SK-N-SH treated with all-trans-retinoic acid at 6 μM for 48 hours (cell line): ENCODE measurements around the gene FSCB.

Experiments used
- ATAC-seq: fragments of 200-7000 bp; cut with Tn5 transposase; 3 replicates; pipeline ENCODE4 v1.9.1; 2020; ENCODE audit warnings: mild to moderate bottlenecking, moderate library complexity
- ARNTL ChIP-seq: fragments of 450-650 bp; formaldehyde crosslinking; IDR thresholded peaks from 2 replicates; pipeline ENCODE4 v1.5.0; 2020; ENCODE audit warnings: low read depth, mild to moderate bottlenecking, moderate library complexity, borderline replicate concordance
- BACH2 ChIP-seq: fragments of 250-450 bp; sonication (Bioruptor Pico); IDR thresholded peaks from 2 replicates; pipeline ENCODE4 v1.9.0; 2021; ENCODE audit warnings: mild to moderate bottlenecking, borderline replicate concordance
- CSDC2 ChIP-seq: fragments of 250-450 bp; sonication (Bioruptor Pico); IDR thresholded peaks from 2 replicates; pipeline ENCODE4 v1.5.0; 2020; ENCODE audit warnings: mild to moderate bottlenecking, moderate library complexity
- ESRRG ChIP-seq: fragments of 250-450 bp; sonication (Bioruptor Pico); IDR thresholded peaks from 2 replicates; pipeline ENCODE4 v1.6.1; 2021; ENCODE audit warnings: mild to moderate bottlenecking
- GLIS3 ChIP-seq: fragments of 250-450 bp; sonication (Bioruptor Pico); IDR thresholded peaks from 2 replicates; pipeline ENCODE4 v1.5.0; 2020; ENCODE audit warnings: mild to moderate bottlenecking, moderate library complexity
- ISL1 ChIP-seq: fragments of 250-450 bp; sonication (Bioruptor Pico); IDR thresholded peaks from 2 replicates; pipeline ENCODE4 v2.1.2; 2022; ENCODE audit warnings: mild to moderate bottlenecking, moderate library complexity
- OSR1 ChIP-seq: fragments of 250-450 bp; sonication (Bioruptor Pico); IDR thresholded peaks from 2 replicates; pipeline ENCODE4 v1.8.0; 2022; ENCODE audit warnings: moderate library complexity, mild to moderate bottlenecking, inconsistent platforms
- PPARA ChIP-seq: fragments of 250-450 bp; sonication (Bioruptor Pico); IDR thresholded peaks from 2 replicates; pipeline ENCODE4 v1.5.0; 2020; ENCODE audit warnings: mild to moderate bottlenecking, borderline replicate concordance
- RARB ChIP-seq: fragments of 250-450 bp; sonication (Bioruptor Pico); IDR thresholded peaks from 2 replicates; pipeline ENCODE4 v1.8.0; 2021; ENCODE audit warnings: mild to moderate bottlenecking, moderate library complexity
- SNAI2 ChIP-seq: fragments of 250-450 bp; sonication (Bioruptor Pico); IDR thresholded peaks from 2 replicates; pipeline ENCODE4 v1.5.0; 2020; ENCODE audit warnings: mild to moderate bottlenecking, moderate library complexity
- TCF4 ChIP-seq: fragments of 250-450 bp; sonication (Bioruptor Pico); IDR thresholded peaks from 2 replicates; pipeline ENCODE4 v1.8.0; 2021; ENCODE audit warnings: mild to moderate bottlenecking, moderate library complexity, borderline replicate concordance
- TOX ChIP-seq: fragments of 250-450 bp; sonication (Bioruptor Pico); IDR thresholded peaks from 2 replicates; pipeline ENCODE4 v1.8.0; 2021; ENCODE audit warnings: mild to moderate bottlenecking, moderate library complexity, borderline replicate concordance
- ZC3H10 ChIP-seq: fragments of 250-450 bp; sonication (Bioruptor Pico); IDR thresholded peaks from 2 replicates; pipeline ENCODE4 v1.5.1; 2021; ENCODE audit warnings: mild to moderate bottlenecking, moderate library complexity
- ZFP30 ChIP-seq: fragments of 450-650 bp; formaldehyde crosslinking; IDR thresholded peaks from 2 replicates; pipeline ENCODE4 v1.5.0; 2022; ENCODE audit warnings: mild to moderate bottlenecking, moderate library complexity
- ZNF565 ChIP-seq: fragments of 450-650 bp; formaldehyde crosslinking; conservative IDR thresholded peaks from 2 replicates; pipeline ENCODE4 v1.5.0; 2020; ENCODE audit warnings: low read depth, mild to moderate bottlenecking, moderate library complexity
- ZNF70 ChIP-seq: fragments of 450-650 bp; formaldehyde crosslinking; IDR thresholded peaks from 2 replicates; pipeline ENCODE4 v1.5.0; 2020; ENCODE audit warnings: mild to moderate bottlenecking, moderate library complexity
- ZNF8 ChIP-seq: fragments of 450-650 bp; formaldehyde crosslinking; IDR thresholded peaks from 2 replicates; pipeline ENCODE4 v1.5.0; 2020; ENCODE audit warnings: mild to moderate bottlenecking, moderate library complexity
- TF ChIP-seq, protein P1 (sequence below): fragments of 250-450 bp; sonication (Bioruptor Pico); IDR thresholded peaks from 2 replicates; pipeline ENCODE4 v1.8.0; 2020; ENCODE audit warnings: mild to moderate bottlenecking, moderate library complexity, borderline replicate concordance
- TF ChIP-seq, protein P2 (sequence below): fragments of 250-450 bp; sonication (Bioruptor Pico); IDR thresholded peaks from 2 replicates; pipeline ENCODE4 v1.5.1; 2021; ENCODE audit warnings: mild to moderate bottlenecking, moderate library complexity
- TF ChIP-seq, protein P3 (sequence below): fragments of 250-450 bp; sonication (Bioruptor Pico); IDR thresholded peaks from 2 replicates; pipeline ENCODE4 v1.5.0; 2020; ENCODE audit warnings: mild to moderate bottlenecking, moderate library complexity
- TF ChIP-seq, protein P4 (sequence below): fragments of 250-450 bp; sonication (Bioruptor Pico); IDR thresholded peaks from 2 replicates; pipeline ENCODE4 v1.5.1; 2020; ENCODE audit warnings: low read depth, mild to moderate bottlenecking, moderate library complexity
- TF ChIP-seq, protein P5 (sequence below): fragments of 250-450 bp; sonication (Bioruptor Pico); IDR thresholded peaks from 2 replicates; pipeline ENCODE4 v1.8.0; 2021; ENCODE audit warnings: low read depth, mild to moderate bottlenecking, moderate library complexity, borderline replicate concordance

Gene FSCB

DNA sequence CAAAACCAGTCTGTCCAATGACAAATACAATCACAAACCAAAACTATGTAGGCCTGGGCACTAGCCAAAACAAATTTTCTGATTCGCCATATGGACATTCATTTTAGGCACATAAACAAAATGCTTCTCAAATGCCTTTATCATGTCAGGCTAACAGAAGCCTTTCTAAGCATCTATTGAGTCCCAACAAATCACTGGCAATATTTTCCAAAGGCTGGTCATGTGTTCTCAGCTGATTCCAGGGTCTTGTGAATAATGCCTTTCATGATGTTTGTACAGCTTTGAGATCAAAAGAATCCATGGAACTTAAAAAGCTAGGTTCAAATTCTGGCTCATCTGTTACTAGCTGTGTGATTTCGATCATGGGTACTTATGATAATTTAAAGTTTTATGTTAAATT, 16.1 kb downstream of the FSCB start:
- no peak for ATAC-seq
- TF ChIP-seq, protein P1, sequence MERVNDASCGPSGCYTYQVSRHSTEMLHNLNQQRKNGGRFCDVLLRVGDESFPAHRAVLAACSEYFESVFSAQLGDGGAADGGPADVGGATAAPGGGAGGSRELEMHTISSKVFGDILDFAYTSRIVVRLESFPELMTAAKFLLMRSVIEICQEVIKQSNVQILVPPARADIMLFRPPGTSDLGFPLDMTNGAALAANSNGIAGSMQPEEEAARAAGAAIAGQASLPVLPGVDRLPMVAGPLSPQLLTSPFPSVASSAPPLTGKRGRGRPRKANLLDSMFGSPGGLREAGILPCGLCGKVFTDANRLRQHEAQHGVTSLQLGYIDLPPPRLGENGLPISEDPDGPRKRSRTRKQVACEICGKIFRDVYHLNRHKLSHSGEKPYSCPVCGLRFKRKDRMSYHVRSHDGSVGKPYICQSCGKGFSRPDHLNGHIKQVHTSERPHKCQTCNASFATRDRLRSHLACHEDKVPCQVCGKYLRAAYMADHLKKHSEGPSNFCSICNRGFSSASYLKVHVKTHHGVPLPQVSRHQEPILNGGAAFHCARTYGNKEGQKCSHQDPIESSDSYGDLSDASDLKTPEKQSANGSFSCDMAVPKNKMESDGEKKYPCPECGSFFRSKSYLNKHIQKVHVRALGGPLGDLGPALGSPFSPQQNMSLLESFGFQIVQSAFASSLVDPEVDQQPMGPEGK (CRISPR knock-in tag): no peak
- TF ChIP-seq SNAI2 (CRISPR knock-in tag) (no peak), CSDC2 (CRISPR knock-in tag) (no peak), ZNF70 (no peak), RARB (CRISPR knock-in tag) (no peak), PPARA (CRISPR knock-in tag) (no peak), TCF4 (CRISPR knock-in tag) (no peak), ARNTL (CRISPR knock-in tag) (no peak), ZFP30 (CRISPR knock-in tag) (no peak), OSR1 (CRISPR knock-in tag) (no peak), ISL1 (CRISPR knock-in tag) (no peak), ZNF565 (CRISPR knock-in tag) (no peak), GLIS3 (CRISPR knock-in tag) (no peak), BACH2 (CRISPR knock-in tag) (no peak), TOX (CRISPR knock-in tag) (no peak)
- TF ChIP-seq, protein P2, sequence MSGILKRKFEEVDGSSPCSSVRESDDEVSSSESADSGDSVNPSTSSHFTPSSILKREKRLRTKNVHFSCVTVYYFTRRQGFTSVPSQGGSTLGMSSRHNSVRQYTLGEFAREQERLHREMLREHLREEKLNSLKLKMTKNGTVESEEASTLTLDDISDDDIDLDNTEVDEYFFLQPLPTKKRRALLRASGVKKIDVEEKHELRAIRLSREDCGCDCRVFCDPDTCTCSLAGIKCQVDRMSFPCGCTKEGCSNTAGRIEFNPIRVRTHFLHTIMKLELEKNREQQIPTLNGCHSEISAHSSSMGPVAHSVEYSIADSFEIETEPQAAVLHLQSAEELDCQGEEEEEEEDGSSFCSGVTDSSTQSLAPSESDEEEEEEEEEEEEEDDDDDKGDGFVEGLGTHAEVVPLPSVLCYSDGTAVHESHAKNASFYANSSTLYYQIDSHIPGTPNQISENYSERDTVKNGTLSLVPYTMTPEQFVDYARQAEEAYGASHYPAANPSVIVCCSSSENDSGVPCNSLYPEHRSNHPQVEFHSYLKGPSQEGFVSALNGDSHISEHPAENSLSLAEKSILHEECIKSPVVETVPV (CRISPR knock-in tag): no peak
- TF ChIP-seq, protein P3, sequence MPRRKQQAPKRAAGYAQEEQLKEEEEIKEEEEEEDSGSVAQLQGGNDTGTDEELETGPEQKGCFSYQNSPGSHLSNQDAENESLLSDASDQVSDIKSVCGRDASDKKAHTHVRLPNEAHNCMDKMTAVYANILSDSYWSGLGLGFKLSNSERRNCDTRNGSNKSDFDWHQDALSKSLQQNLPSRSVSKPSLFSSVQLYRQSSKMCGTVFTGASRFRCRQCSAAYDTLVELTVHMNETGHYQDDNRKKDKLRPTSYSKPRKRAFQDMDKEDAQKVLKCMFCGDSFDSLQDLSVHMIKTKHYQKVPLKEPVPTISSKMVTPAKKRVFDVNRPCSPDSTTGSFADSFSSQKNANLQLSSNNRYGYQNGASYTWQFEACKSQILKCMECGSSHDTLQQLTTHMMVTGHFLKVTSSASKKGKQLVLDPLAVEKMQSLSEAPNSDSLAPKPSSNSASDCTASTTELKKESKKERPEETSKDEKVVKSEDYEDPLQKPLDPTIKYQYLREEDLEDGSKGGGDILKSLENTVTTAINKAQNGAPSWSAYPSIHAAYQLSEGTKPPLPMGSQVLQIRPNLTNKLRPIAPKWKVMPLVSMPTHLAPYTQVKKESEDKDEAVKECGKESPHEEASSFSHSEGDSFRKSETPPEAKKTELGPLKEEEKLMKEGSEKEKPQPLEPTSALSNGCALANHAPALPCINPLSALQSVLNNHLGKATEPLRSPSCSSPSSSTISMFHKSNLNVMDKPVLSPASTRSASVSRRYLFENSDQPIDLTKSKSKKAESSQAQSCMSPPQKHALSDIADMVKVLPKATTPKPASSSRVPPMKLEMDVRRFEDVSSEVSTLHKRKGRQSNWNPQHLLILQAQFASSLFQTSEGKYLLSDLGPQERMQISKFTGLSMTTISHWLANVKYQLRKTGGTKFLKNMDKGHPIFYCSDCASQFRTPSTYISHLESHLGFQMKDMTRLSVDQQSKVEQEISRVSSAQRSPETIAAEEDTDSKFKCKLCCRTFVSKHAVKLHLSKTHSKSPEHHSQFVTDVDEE (CRISPR knock-in tag): no peak
- TF ChIP-seq, protein P4, sequence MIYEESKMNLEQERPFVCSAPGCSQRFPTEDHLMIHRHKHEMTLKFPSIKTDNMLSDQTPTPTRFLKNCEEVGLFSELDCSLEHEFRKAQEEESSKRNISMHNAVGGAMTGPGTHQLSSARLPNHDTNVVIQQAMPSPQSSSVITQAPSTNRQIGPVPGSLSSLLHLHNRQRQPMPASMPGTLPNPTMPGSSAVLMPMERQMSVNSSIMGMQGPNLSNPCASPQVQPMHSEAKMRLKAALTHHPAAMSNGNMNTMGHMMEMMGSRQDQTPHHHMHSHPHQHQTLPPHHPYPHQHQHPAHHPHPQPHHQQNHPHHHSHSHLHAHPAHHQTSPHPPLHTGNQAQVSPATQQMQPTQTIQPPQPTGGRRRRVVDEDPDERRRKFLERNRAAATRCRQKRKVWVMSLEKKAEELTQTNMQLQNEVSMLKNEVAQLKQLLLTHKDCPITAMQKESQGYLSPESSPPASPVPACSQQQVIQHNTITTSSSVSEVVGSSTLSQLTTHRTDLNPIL (CRISPR knock-in tag): no peak
- TF ChIP-seq, all 23 proteins: peak for 0

DNA sequence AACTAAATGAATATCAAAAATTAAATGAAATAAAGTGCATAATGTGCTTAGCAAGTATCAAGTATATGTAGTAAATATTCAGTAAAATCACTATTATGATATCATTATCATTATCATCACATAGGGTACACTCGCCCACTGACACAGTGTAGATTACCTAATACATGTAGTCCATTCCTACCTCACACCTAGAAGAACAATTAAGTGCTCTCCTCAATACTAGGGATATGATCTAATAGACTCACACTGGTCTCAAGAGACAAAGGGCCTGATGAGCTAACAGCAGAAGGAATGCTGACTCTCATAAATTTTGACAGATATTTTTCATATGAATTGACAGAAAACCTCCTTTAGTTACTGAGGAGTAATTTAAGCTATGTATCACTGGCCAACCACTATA, 29.1 kb downstream of the FSCB start:
- no peak for TF ChIP-seq ZFP30 (CRISPR knock-in tag)
- no peak for TF ChIP-seq ZNF565 (CRISPR knock-in tag)
- no peak for TF ChIP-seq RARB (CRISPR knock-in tag)
- no peak for TF ChIP-seq ZNF8 (CRISPR knock-in tag)
- no peak for TF ChIP-seq ESRRG (CRISPR knock-in tag)
- no peak for TF ChIP-seq TOX (CRISPR knock-in tag)
- no peak for TF ChIP-seq ZC3H10 (CRISPR knock-in tag)
- TF ChIP-seq ARNTL (CRISPR knock-in tag): no peak
- no peak for TF ChIP-seq CSDC2 (CRISPR knock-in tag)
- TF ChIP-seq, protein P2 (CRISPR knock-in tag): no peak
- TF ChIP-seq PPARA (CRISPR knock-in tag): no peak
- no peak for TF ChIP-seq BACH2 (CRISPR knock-in tag)
- TF ChIP-seq ZNF70: no peak
- no peak for TF ChIP-seq SNAI2 (CRISPR knock-in tag)
- no peak for ATAC-seq

DNA sequence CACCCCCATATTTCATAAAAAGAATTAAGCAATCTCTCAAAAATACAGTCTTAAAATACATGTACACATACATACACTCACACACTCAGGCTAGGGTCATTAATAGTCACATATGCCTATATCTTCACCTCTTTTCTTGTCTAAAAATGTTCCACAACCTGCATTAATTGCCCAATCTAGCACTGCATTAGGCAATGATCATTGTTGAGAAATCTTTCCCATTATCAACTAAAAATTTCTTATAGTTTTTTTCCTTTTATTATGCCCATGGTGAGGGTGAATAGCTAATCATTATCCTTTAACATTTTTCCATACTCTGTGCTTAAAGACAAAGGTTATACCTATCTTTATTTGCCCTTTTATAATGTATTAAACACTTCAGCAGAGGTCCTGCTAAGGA, 38.3 kb downstream of the FSCB start:
- TF ChIP-seq BACH2 (CRISPR knock-in tag) (no peak), TOX (CRISPR knock-in tag) (no peak), PPARA (CRISPR knock-in tag) (no peak), ZNF8 (CRISPR knock-in tag) (no peak), ESRRG (CRISPR knock-in tag) (no peak), SNAI2 (CRISPR knock-in tag) (no peak), ZNF70 (no peak)
- TF ChIP-seq, protein P3 (CRISPR knock-in tag): no peak
- TF ChIP-seq, protein P5, sequence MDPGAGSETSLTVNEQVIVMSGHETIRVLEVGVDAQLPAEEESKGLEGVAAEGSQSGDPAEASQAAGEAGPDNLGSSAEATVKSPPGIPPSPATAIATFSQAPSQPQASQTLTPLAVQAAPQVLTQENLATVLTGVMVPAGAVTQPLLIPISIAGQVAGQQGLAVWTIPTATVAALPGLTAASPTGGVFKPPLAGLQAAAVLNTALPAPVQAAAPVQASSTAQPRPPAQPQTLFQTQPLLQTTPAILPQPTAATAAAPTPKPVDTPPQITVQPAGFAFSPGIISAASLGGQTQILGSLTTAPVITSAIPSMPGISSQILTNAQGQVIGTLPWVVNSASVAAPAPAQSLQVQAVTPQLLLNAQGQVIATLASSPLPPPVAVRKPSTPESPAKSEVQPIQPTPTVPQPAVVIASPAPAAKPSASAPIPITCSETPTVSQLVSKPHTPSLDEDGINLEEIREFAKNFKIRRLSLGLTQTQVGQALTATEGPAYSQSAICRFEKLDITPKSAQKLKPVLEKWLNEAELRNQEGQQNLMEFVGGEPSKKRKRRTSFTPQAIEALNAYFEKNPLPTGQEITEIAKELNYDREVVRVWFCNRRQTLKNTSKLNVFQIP (CRISPR knock-in tag): no peak
- ATAC-seq: no peak
